Loucy (cell line): ENCODE measurements around the gene PDGFRB.

Experiments
- H2AFZ ChIP-seq: fragments of 200-600 bp; sonication (generic); 2 replicates; pipeline ENCODE4 v1.6.0; 2016; ENCODE audit warnings: antibody characterized with exemption, mild to moderate bottlenecking, low read length, moderate library complexity
- H3F3A ChIP-seq: fragments of 200-600 bp; 2 replicates; pipeline ENCODE4 v1.6.0; 2016; ENCODE audit warnings: antibody characterized with exemption, low read depth, mild to moderate bottlenecking
- H3K27me3 ChIP-seq: fragments of 200-600 bp; sonication (generic); 2 replicates; pipeline ENCODE4 v1.6.1; 2014; ENCODE audit warnings: low read length, mild to moderate bottlenecking; ENCODE audit not compliant: insufficient read depth, poor library complexity, severe bottlenecking
- H3K36me3 ChIP-seq: fragments of 200-600 bp; sonication (generic); 2 replicates; pipeline ENCODE4 v1.6.1; 2016; ENCODE audit warnings: low read length; ENCODE audit not compliant: insufficient read depth
- H3K4me1 ChIP-seq: fragments of 200-600 bp; sonication (generic); 2 replicates; pipeline ENCODE4 v1.5.1; 2014; ENCODE audit warnings: low read length, mild to moderate bottlenecking; ENCODE audit not compliant: insufficient read depth, poor library complexity, severe bottlenecking
- H3K4me2 ChIP-seq: fragments of 200-600 bp; sonication (generic); 2 replicates; pipeline ENCODE4 v1.6.0; 2014; ENCODE audit warnings: antibody characterized with exemption, low read length, low read depth, mild to moderate bottlenecking; ENCODE audit not compliant: poor library complexity, severe bottlenecking
- H3K4me3 ChIP-seq: fragments of 200-600 bp; sonication (generic); 2 replicates; pipeline ENCODE4 v1.5.1; 2014; ENCODE audit warnings: low read length, mild to moderate bottlenecking, mixed read lengths; ENCODE audit not compliant: poor library complexity, severe bottlenecking
- H3K79me2 ChIP-seq: fragments of 200-600 bp; sonication (generic); 2 replicates; pipeline ENCODE4 v1.6.1; 2014; ENCODE audit warnings: low read length; ENCODE audit not compliant: insufficient read depth
- H3K9ac ChIP-seq: fragments of 200-600 bp; sonication (generic); 2 replicates; pipeline ENCODE4 v1.6.0; 2014; ENCODE audit warnings: mild to moderate bottlenecking, low read depth, low read length, moderate library complexity; ENCODE audit not compliant: poor library complexity, severe bottlenecking
- H3K9me2 ChIP-seq: fragments of 200-600 bp; sonication (generic); replicated peaks from 2 replicates; pipeline ENCODE4 v1.6.1; 2016; ENCODE audit warnings: low read depth, low read length, mixed read lengths
- H3K9me3 ChIP-seq: fragments of 200-600 bp; sonication (generic); 2 replicates; pipeline ENCODE4 v1.6.1; 2014; ENCODE audit warnings: mild to moderate bottlenecking, antibody characterized with exemption, low read length, low read depth; ENCODE audit not compliant: insufficient read depth
- H4K20me1 ChIP-seq: fragments of 200-600 bp; sonication (generic); 2 replicates; pipeline ENCODE4 v1.6.0; 2014; ENCODE audit warnings: antibody characterized with exemption, low read length, mild to moderate bottlenecking; ENCODE audit not compliant: insufficient read depth, poor library complexity, severe bottlenecking
- EZH2phosphoT487 ChIP-seq: fragments of 200-600 bp; IDR thresholded peaks from 2 replicates; pipeline ENCODE4 v1.6.1; 2018; ENCODE audit warnings: antibody characterized with exemption, mild to moderate bottlenecking, moderate library complexity, borderline replicate concordance
- TF ChIP-seq, protein P1 (sequence below): fragments of 200-600 bp; sonication (generic); conservative IDR thresholded peaks from 2 replicates; pipeline ENCODE4 v1.5.1; 2014; ENCODE audit warnings: mild to moderate bottlenecking, antibody characterized with exemption, low read length

Gene PDGFRB

DNA sequence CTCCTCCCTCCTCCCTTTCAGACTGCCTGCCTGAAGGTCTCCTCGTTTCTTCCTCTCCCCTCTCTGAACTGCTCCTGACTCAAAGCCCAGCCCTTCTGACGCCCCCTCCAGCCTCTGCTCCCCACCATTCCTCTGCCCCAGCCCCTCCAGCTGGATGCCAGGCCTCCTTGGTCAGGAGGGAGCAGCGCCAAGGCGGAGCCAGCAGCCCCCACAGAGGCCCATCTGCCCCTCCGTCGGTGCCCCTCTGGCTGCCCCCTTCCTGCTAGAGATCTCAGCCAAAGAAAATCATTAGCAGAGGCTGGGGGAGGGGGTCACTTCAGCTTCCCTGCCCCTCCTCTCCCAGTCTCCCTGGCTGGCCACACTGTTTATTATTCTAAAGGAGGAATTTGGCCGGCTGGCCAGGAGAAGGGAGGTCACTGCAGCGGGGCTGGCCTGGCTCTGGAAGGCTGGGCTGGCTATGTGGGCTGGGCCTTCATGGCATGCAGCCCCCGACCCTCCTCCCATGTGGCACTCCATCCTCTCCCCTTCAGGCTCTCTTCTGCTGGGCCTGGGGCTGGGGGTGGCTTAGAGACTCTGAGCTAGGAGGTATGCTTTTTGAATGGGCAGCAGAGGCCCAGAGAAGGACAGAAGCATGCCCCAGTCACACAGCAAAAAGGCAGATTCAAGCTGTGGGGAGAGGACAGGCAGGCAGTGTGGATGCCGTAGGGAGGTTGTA, 16.9 kb downstream of the PDGFRB start:
- no peaks in the 10 kb centered on the region for H3K9me3 ChIP-seq
- H3K79me2 ChIP-seq = no peaks in the 10 kb centered on the region
- H3F3A ChIP-seq = no peaks in the 10 kb centered on the region
- no peaks in the 10 kb centered on the region for H3K27me3 ChIP-seq
- H4K20me1 ChIP-seq = no peaks in the 10 kb centered on the region
- H2AFZ ChIP-seq = no peak overlapping the region
- TF ChIP-seq, protein P1, sequence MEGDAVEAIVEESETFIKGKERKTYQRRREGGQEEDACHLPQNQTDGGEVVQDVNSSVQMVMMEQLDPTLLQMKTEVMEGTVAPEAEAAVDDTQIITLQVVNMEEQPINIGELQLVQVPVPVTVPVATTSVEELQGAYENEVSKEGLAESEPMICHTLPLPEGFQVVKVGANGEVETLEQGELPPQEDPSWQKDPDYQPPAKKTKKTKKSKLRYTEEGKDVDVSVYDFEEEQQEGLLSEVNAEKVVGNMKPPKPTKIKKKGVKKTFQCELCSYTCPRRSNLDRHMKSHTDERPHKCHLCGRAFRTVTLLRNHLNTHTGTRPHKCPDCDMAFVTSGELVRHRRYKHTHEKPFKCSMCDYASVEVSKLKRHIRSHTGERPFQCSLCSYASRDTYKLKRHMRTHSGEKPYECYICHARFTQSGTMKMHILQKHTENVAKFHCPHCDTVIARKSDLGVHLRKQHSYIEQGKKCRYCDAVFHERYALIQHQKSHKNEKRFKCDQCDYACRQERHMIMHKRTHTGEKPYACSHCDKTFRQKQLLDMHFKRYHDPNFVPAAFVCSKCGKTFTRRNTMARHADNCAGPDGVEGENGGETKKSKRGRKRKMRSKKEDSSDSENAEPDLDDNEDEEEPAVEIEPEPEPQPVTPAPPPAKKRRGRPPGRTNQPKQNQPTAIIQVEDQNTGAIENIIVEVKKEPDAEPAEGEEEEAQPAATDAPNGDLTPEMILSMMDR = no peak
- no peak for TF ChIP-seq EZH2phosphoT487
- no peak overlapping the region for H3K9ac ChIP-seq
- no peaks in the 10 kb centered on the region for H3K9me2 ChIP-seq
- H3K4me1 ChIP-seq = no peaks in the 10 kb centered on the region
- H3K4me3 ChIP-seq = no peak overlapping the region
- no peak overlapping the region for H3K4me2 ChIP-seq
- no peaks in the 10 kb centered on the region for H3K36me3 ChIP-seq

DNA sequence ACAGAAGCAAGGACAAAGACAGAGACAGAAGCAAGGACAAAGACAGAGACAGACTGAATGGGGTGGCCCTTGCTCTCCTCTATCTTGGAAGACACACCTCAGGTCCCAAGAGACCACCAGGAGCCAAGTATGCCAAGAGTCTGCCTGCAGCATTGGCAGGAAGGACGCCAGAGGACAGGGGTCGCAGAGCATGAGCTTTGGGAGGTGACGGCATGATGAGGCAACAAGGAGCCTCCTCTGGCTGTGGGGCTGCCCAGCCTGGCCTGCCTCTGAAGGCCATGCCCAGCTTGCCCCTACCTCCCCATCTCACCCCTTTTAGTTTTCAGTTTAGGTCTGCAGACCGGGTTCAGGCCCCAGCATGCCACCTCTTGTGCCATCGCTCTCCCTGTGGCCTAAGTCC, 17.6 kb downstream of the PDGFRB start:
- Histone ChIP-seq H2AFZ (no peak overlapping the region), H3K4me2 (no peak overlapping the region), H3K9me2 (no peaks in the 10 kb centered on the region), H3K4me3 (no peak overlapping the region), H4K20me1 (no peaks in the 10 kb centered on the region), H3K9me3 (no peaks in the 10 kb centered on the region), H3K9ac (no peak overlapping the region), H3K4me1 (no peaks in the 10 kb centered on the region), H3K27me3 (no peaks in the 10 kb centered on the region), H3K36me3 (no peaks in the 10 kb centered on the region), H3F3A (no peaks in the 10 kb centered on the region), H3K79me2 (no peaks in the 10 kb centered on the region)
- TF ChIP-seq EZH2phosphoT487 = no peak
- TF ChIP-seq, protein P1 = no peak

DNA sequence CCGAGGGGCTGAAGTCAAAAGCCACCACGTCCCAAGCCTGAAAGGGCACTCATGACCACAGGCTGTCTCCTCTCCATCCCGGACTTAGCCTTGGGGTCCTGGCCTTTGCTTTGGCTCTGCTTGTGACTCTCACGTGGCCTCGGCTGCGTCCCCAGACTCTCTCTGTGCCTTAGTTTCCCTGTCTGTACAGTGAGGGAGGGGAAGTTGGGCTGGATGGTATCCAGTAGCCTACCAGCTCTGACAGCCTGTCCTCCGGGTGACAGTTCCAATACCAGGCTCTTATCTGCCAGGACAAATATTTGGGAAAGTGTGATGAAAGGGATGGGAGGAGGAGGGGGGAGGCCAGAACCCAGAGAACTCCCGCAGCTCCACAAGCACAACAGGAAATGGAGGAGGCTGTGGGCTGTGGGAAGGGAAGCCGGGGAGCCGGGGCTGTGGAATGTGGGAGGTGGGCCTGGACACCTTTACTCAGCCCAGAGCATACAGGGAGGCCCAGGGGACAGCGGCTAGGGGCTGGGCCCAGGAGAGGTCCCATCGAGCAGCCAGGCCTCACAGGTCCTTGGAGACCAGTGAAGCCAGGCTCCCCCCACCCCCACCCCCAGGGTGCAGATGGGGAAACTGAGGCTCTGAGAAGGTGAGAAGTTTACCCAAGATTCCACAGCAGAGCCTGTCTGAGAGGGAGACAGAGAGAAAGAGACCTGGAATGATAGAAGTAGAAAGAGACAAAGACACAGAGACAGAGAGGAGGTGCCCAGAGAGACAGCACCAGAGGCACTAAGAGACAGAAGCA, 18.3 kb downstream of the PDGFRB start:
- Histone ChIP-seq H4K20me1 (no peaks in the 10 kb centered on the region), H3K9ac (no peak overlapping the region), H3K36me3 (no peaks in the 10 kb centered on the region), H3K27me3 (no peaks in the 10 kb centered on the region), H3K79me2 (no peaks in the 10 kb centered on the region), H3K4me1 (no peaks in the 10 kb centered on the region), H3K9me3 (no peaks in the 10 kb centered on the region), H3K4me3 (no peak overlapping the region), H2AFZ (no peak overlapping the region), H3K9me2 (no peaks in the 10 kb centered on the region), H3F3A (no peaks in the 10 kb centered on the region), H3K4me2 (no peak overlapping the region)
- no peak for TF ChIP-seq EZH2phosphoT487
- TF ChIP-seq, protein P1 = no peak
